DND-41 (cell line): Measurements from ENCODE around the gene ENTPD5.
"Not testable (repeated sequence)": the region's sequence is repeated elsewhere in the genome, so short reads cannot be mapped to it uniquely, and the experiment has no call there.

Source experiments
- ATAC-seq: fragments of 200-7000 bp; cut with Tn5 transposase; 3 replicates; pipeline ENCODE4 v1.9.1; 2021; ENCODE audit warnings: low read depth; ENCODE audit not compliant: insufficient read depth
- DNase-seq: peaks from one replicate; pipeline ENCODE4 v3.0.0-alpha.2; 2020
- H2AFZ ChIP-seq: 2 replicates; pipeline ENCODE4 v1.6.0; 2012; ENCODE audit warnings: low read depth, low read length
- H3K27ac ChIP-seq: 2 replicates; pipeline ENCODE4 v1.5.1; 2012; ENCODE audit warnings: low read length, inconsistent platforms
- H3K27me3 ChIP-seq: fragments of 200-600 bp; sonication (generic); 2 replicates; pipeline ENCODE4 v1.6.0; 2012; ENCODE audit warnings: low read length, mild to moderate bottlenecking, inconsistent platforms; ENCODE audit not compliant: insufficient read depth, poor library complexity
- H3K36me3 ChIP-seq: 2 replicates; pipeline ENCODE4 v1.5.1; 2012; ENCODE audit warnings: low read length, inconsistent platforms; ENCODE audit not compliant: insufficient read depth
- H3K4me1 ChIP-seq: 2 replicates; pipeline ENCODE4 v1.5.1; 2012; ENCODE audit warnings: mild to moderate bottlenecking, low read length; ENCODE audit not compliant: insufficient read depth
- H3K4me2 ChIP-seq: 2 replicates; pipeline ENCODE4 v1.6.0; 2012; ENCODE audit warnings: mild to moderate bottlenecking, moderate library complexity, low read length, inconsistent platforms; ENCODE audit not compliant: insufficient read depth
- H3K4me3 ChIP-seq, 2 experiments: fragments of 200-600 bp in 1 of 2; shearing (Covaris generic) in 1 of 2; 2 replicates each; pipeline ENCODE4 v1.5.1; 2012 to 2016; ENCODE audit warnings: inconsistent platforms in 2 of 2, low read length in 2 of 2, mild to moderate bottlenecking in 2 of 2, low read depth in 1 of 2, moderate library complexity in 1 of 2
- H3K79me2 ChIP-seq: 2 replicates; pipeline ENCODE4 v1.6.0; 2012; ENCODE audit warnings: low read length, inconsistent platforms; ENCODE audit not compliant: insufficient read depth
- H3K9ac ChIP-seq: 2 replicates; pipeline ENCODE4 v1.6.0; 2012; ENCODE audit warnings: low read depth, mild to moderate bottlenecking, inconsistent platforms, low read length, moderate library complexity
- H3K9me3 ChIP-seq: 2 replicates; pipeline ENCODE4 v1.5.1; 2012; ENCODE audit warnings: low read length, moderate library complexity, mild to moderate bottlenecking, inconsistent platforms; ENCODE audit not compliant: insufficient read depth, severe bottlenecking
- H4K20me1 ChIP-seq: 2 replicates; pipeline ENCODE4 v1.6.0; 2012; ENCODE audit warnings: low read length; ENCODE audit not compliant: insufficient read depth
- EZH2 ChIP-seq: IDR thresholded peaks from 3 replicates; pipeline ENCODE4 v1.6.1; 2012; ENCODE audit warnings: borderline replicate concordance, low read depth, mild to moderate bottlenecking, moderate library complexity, low read length, inconsistent platforms; ENCODE audit not compliant: severe bottlenecking
- TF ChIP-seq, protein P1 (sequence below): IDR thresholded peaks from 2 replicates; pipeline ENCODE4 v1.5.1; 2012; ENCODE audit warnings: borderline replicate concordance, low read length, moderate library complexity, mild to moderate bottlenecking; ENCODE audit not compliant: poor library complexity, severe bottlenecking; ENCODE audit errors: extremely low read depth

Gene ENTPD5

GRCh38 chr14:73991092-73991491, 28.0 kb downstream of the ENTPD5 start:
- no peaks in the 10 kb centered on the region for H3K79me2 ChIP-seq
- no peak for ATAC-seq
- no peak overlapping the region for H2AFZ ChIP-seq
- peaks cover 20% of the 10 kb centered on the region; the same call in 1 of the 2 replicates for H3K36me3 ChIP-seq
- no peak overlapping the region for H3K27ac ChIP-seq
- H3K9me3 ChIP-seq, result no peaks in the 10 kb centered on the region
- H3K27me3 ChIP-seq, result no peaks in the 10 kb centered on the region
- H3K4me3 ChIP-seq, result no peak overlapping the region
- DNase-seq, result no peak
- no peaks in the 10 kb centered on the region for H3K4me1 ChIP-seq
- no peaks in the 10 kb centered on the region for H4K20me1 ChIP-seq
- no peak overlapping the region for H3K9ac ChIP-seq
- TF ChIP-seq, protein P1, sequence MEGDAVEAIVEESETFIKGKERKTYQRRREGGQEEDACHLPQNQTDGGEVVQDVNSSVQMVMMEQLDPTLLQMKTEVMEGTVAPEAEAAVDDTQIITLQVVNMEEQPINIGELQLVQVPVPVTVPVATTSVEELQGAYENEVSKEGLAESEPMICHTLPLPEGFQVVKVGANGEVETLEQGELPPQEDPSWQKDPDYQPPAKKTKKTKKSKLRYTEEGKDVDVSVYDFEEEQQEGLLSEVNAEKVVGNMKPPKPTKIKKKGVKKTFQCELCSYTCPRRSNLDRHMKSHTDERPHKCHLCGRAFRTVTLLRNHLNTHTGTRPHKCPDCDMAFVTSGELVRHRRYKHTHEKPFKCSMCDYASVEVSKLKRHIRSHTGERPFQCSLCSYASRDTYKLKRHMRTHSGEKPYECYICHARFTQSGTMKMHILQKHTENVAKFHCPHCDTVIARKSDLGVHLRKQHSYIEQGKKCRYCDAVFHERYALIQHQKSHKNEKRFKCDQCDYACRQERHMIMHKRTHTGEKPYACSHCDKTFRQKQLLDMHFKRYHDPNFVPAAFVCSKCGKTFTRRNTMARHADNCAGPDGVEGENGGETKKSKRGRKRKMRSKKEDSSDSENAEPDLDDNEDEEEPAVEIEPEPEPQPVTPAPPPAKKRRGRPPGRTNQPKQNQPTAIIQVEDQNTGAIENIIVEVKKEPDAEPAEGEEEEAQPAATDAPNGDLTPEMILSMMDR, result no peak
- no peak for TF ChIP-seq EZH2
- H3K4me2 ChIP-seq, result no peak overlapping the region

DNA sequence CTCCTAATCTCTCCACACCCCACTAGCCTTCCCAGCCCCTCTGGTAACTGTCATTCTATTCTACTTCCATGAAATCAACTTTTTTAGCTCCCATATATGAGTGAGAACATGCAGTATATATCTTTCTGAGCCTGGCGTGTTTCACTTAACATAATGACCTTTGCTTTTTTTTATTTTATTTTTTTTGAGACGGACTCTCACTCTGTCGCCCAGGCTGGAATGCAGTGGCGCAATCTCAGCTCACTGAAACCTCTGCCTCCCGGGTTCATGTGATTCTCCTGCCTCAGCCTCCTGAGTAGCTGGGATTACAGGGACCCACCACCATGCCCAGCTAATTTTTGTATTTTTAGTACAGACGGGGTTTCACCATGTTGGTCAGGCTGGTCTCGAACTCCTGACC, 30.4 kb downstream of the ENTPD5 start:
- H4K20me1 ChIP-seq, H3K4me2 ChIP-seq, DNase-seq, H3K27ac ChIP-seq, H3K27me3 ChIP-seq, H3K4me1 ChIP-seq, H3K9me3 ChIP-seq, H2AFZ ChIP-seq, ATAC-seq, H3K4me3 ChIP-seq, H3K79me2 ChIP-seq, H3K9ac ChIP-seq: not testable (repeated sequence)
- H3K36me3 ChIP-seq, result peaks cover 20% of the 10 kb centered on the region; the same call in 1 of the 2 replicates

GRCh38 chr14:73988065-73988464, 31.0 kb downstream of the ENTPD5 start:
- no peak for ATAC-seq

DNA sequence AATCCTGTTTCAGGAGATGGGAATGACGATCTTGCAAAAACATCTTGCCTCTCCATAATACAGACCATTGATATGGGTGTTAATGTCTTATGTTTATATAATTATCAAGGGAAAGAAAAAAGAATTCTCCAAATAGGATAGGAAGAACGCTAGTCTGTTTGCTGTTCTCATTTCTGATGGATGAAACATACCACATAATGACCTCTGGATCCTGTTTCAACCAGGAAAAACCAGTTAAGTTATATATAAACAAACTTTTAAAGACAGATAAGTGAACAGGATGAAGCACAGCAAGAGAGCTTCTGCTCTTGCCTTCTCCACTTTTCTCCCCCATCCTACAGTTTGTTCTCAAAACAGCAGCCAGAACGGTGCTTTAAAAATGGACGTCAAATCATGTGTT, 41.2 kb downstream of the ENTPD5 start:
- Histone ChIP-seq H3K27ac (no peak overlapping the region), H3K27me3 (no peaks in the 10 kb centered on the region), H3K4me1 (no peaks in the 10 kb centered on the region), H3K9me3 (no peaks in the 10 kb centered on the region), H3K4me2 (no peak overlapping the region), H4K20me1 (no peaks in the 10 kb centered on the region), H3K9ac (no peak overlapping the region), H3K4me3 (no peak overlapping the region), H2AFZ (no peak overlapping the region), H3K36me3 (peaks cover 31% of the 10 kb centered on the region), H3K79me2 (no peaks in the 10 kb centered on the region)
- ATAC-seq (no peak), DNase-seq (no peak)
- TF ChIP-seq EZH2, result no peak
- TF ChIP-seq, protein P1, result no peak

More at GRCh38 chr14:73988065-73988464, 31.0 kb downstream of the ENTPD5 start:
- Histone ChIP-seq H3K27ac (no peak overlapping the region), H3K9me3 (no peaks in the 10 kb centered on the region), H3K36me3 (peaks cover 20% of the 10 kb centered on the region; the same call in 1 of the 2 replicates), H3K4me1 (no peaks in the 10 kb centered on the region), H3K9ac (no peak overlapping the region), H3K4me3 (no peak overlapping the region), H3K27me3 (no peaks in the 10 kb centered on the region), H3K79me2 (no peaks in the 10 kb centered on the region), H4K20me1 (no peaks in the 10 kb centered on the region), H2AFZ (no peak overlapping the region), H3K4me2 (no peak overlapping the region)
- DNase-seq, result no peak
- TF ChIP-seq, protein P1, result no peak
- no peak for TF ChIP-seq EZH2
